Activated CD4-positive, alpha-beta T cell treated with anti-CD3 and anti-CD28 coated beads for 4 hours (primary cell): Measurements from ENCODE around the gene SLC23A1.

Experiments
- DNase-seq, 2 donors: peaks; one replicate each; pipeline ENCODE4 v3.0.0-alpha.2; 2020

Gene SLC23A1

DNA sequence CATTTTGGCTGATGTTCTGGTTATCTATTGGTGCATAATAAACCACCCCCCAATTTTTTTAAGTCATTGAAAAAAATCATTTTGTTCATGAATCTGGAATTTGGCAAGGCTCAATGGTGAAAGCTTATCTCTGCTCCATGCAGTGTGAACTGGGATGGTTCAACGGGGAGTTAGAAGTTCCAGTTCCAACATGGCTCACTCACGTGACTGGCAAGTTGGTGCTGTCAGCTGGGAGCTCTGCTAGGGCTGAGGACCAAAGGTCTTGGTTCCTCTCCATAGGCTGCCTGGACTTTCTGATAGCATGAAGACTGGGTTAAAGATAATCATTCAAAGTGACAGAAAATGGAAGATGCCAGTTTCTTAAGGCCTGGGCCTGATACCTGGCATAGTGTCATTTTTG lies 23.9 kb upstream of the SLC23A1 start:
- no peak for DNase-seq

GRCh38 chr5:139404484-139404840 lies 21.4 kb upstream of the SLC23A1 start:
- DNase-seq: no peak

DNA sequence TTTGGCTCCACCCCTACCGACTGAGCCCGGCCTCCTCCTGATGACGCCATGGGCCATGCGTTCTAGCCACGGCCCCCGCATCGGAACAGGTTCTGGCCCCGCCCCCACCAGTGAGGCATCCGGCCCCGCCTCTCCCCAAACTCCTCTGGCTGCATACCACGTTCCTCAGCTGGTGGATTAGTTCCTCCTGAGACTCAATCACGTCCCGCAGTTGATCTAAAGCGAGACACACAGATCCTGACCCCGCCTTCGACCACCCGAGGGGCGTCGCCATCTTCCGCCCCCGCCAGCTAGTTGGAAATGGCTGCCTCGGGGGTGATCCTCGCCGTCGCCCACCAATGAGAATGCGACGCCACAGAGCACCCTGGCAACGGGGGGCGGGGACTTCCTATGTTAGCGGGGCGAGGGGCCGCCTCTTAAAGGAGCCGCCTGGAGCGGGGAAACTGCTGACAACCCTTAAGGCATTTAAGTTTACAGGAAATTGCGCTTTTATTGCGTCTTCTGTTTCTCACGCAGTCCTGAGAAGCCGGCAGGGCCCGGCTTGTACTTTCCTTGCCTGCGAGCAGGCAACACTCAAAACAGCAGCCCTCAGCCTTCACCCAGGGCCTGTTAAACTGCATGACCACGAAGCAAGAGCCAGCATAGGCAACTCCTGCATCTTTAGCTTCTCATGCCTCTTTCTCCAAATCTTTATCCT lies 20.8 kb upstream of the SLC23A1 start, which contains the start of gene SPATA24:
SPATA24 (minus strand) TSS at position 303 of the 697 bp plus-strand sequence; CDS start at position 274, 29 bp downstream.
- peak; percentile 98 to 99 for DNase-seq

GRCh38 chr5:139403418-139403786 lies 20.3 kb upstream of the SLC23A1 start:
- no peak for DNase-seq

GRCh38 chr5:139402561-139403158 lies 19.6 kb upstream of the SLC23A1 start:
- no peak for DNase-seq

DNA sequence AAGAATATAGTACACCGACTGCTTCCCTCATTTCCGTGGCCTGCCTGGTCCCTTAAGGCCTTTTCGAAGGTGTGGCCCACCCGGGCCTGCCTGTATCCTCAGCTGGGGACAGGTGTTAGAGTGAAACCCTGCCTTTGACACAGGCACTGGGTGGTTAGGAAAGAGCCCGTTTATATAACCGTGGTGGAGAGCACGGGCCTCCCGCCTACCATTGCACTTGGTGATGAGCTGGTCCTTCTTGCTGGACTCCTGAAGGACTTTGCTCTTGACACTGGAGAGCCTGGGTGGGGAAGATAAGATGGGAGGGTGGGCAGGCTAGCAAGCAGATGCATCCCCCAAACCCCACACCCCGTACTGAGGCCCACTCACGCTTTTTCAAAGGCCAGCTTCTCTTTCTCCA lies 18.4 kb upstream of the SLC23A1 start:
- DNase-seq: no peak

- no peak for DNase-seq
Measured at GRCh38 chr5:139399501-139400121, 16.5 kb upstream of the SLC23A1 start.

- DNase-seq: no peak
Measured at GRCh38 chr5:139397921-139398320, 14.8 kb upstream of the SLC23A1 start.

DNA sequence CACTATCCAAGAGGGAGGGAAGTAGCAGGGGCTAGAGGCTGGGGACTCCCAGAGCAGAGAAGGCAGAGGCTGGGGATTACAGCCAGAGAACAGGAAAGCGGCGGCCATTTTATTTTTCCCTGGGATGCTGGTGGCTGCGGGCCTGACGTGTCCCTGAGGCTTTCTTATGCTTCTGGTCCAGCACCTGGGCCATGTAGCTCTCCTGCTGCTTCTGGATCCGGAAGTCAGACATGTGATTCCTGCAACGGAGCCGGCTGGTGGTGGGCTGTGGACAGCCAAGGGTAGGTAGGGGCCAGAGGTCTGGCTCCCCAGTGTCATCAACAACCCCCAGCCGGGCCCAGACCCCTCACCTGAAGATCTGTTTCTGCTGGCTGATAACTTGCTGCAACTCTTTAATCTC lies 13.6 kb upstream of the SLC23A1 start:
- no peak for DNase-seq

DNA sequence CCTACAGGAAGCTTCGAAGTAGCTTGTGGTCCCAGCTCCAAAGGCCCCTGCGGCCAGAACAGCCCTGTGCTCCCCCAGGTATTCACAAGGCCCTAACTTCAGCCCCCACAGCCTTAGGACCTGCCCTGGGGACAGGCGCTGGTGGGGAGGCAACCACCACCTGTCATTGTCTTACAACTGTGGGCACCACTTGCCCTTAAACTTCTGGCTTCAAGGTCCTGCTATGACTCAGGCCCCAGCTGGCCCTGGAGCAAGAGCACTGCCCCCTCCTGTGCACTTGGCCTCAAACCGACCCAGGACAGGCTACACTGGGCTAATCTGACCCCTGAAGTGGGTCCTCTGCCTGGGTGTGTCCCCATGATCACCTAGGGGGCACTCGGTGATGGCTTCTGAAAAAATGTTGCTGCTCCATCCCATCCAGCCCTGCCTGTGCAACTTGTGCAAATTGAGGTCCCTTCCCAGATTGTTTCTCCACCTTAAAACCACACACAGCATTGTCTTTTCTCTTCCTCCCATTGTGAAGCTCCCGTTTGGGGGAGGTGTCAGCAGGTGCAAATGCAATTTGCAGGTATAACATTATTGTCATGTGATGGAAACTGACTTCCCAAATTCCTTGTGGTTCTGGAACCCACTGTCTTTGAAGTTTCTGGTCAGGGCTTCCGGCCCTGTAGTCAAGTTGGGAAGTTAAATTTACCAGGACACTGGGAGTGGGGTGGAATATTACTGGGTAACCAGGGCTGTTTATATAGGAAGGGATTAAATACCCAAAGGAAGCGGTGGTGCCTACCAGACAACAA lies 12.9 kb upstream of the SLC23A1 start:
- no peak for DNase-seq

DNA sequence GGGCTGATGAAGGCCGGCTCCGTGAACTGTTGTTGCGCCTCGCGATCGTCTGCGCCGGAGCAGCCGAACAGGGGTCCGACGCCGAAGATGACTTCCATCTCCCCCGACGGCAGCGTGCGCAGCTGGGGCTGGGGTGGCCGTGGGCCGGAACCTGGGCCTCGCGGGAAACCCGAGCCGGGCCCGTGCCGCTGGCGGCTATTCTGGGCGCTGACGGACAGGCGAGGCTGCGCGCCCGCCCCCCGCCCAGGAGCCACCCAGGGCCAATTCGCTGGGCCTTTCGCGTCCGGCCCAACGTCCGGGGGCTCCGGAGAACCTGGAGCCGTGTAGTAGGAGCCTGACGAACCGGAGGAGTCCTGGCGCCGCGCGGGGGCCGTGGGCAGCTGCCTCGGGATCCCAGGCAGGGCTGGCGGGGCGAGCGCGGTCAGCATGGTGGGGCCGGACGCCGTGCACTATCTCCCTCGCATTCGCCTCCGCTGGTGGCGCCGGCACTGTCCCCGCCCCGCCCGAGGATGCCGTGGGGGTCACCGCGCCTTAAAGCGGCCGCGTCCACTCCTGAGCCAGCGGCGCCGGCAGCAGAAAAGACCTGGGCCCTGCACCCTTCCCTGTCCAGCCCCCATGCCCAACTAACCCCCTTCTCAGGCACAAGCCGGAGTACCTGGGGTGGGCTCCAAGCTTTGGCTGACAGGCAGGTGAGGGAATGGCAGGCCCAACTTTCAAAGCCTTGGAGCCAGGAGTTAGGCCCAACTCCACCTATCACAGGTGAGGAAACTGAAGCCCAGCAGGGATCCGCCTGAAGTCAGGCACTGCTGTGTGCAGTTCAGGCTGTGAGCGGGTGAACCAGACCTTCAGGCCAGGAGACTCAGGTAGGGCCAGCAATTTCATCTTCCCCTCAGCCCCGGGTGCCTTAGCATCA lies 11.8 kb upstream of the SLC23A1 start, which contains the start of gene PROB1:
PROB1 (minus strand) TSS at position 451 of the 913 bp plus-strand sequence; CDS start at position 428, 23 bp downstream.
- DNase-seq: no peak

DNA sequence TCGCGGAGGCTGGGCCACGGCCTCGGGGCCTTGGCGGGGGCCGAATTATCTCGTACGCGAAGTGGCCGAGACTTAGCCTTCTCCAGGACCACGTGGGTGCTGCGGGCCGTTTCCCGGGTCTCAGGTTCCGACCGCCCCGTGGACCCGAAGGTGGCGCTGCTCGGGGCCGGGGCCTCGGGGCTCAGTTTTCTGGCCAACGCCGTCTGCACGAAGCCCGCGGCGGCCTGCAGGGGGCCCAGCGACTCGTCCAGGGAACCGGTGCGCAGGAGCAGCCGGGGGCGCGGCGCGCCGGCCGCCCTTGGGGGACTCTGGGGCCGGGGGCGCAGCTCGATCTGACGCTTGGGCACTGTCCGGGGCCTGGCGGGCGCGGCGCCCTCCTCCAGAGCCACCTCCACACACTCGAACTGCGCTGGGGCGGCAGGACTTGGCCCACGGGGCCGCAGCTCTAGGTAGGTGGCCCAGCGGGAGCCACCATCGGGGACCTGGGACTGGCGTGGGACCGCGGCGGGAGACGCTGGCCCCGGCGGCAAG lies 11.1 kb upstream of the SLC23A1 start:
- peak; percentile 56 to 59 for DNase-seq

DNA sequence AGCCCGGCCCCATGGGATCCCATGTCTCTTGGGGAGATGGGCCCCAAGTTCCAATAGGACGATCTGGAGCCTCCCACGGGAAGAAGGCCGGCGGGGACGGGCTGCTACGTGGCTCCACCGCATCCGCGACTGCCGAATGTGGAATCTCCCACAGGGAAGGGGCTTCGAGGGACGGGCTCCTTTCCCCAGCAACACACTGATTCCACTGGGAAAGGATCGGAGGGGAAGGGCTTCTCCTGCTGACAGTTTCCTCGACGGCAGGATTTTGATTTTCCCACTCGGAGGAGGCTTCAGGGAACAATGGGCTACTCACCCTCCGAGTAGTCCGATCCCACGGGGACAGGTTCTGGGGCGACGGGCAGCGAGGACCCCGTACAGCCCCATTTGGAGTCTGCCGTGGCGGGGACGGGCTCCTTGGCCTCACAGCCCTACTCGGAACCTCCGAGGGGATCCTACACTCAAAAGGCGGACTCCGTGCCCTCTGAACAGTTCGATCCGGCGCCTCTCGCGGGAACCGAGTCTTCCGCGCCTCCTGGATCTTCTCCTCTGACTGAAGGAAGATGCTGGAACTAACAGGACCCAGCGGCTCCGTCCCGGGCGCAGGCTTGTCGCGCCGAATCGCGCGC lies 10.5 kb upstream of the SLC23A1 start:
- no peak for DNase-seq

GRCh38 chr5:139392678-139393496 lies 9.8 kb upstream of the SLC23A1 start:
- DNase-seq: peak; percentile 65 to 72

- no peak for DNase-seq
Measured at GRCh38 chr5:139392324-139392677, 9.2 kb upstream of the SLC23A1 start.

GRCh38 chr5:139391570-139392323 lies 8.7 kb upstream of the SLC23A1 start:
- DNase-seq: no peak

DNA sequence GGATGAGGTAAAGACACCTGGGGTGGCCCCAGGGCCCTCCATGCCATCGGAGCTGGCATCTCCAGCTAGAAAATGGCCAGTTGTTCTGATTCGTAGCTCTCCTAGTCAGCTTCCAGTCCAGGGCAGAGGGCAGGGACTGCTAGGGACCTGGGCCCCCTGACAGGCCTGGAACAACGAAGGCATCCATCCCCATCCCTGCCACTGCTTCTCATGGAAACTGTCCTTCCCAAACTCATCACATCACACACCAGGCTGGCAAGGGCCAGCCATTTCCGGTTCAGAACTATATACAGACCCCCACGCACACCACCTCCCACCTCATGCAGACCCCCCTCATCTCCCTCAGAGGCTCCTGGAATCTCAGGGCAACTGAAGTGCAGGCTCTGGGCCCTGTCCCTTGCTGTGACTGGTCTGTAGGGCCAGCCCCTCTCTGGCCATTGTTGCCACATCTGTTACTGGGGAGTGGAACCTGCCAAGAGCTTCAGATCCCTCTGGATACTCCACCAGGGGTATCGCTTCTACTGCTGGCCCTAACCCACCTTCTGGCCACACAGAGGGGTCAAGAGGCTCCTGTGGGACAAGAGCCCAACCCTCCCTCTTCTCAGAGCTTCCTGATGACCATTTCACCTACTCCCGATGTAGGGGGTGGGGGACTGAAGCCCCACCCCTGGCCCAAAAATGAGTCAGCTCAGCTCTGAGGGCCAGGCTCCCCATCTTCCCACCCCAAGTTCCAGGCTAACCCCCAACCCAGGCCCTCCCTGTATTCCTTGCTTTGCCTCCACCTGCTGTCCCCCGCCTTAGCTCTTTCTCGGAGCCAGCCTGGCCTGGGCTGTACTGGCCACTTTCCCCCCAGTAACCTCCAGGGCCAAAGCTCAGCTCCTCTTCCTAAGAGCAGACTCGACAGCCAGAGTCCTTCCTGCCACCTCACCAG lies 7.8 kb upstream of the SLC23A1 start:
- no peak for DNase-seq
